ENCODE results near the gene HECTD4. TPM values are rescaled to one million over a fixed set of nuclear protein-coding genes. Genes with fewer than 3 reads are reported as not detected.

HECTD4 gene
- total and polyA plus RNA-seq, 2 donors (not counting 1 experiment from before 2014, with no cell fraction given), result 46.4 to 92.2 TPM

GRCh38 chr12:112304436-112304835 lies 77.8 kb downstream of the HECTD4 start:
- Histone ChIP-seq H2AFZ (ENCODE audit: insufficient read depth, low read depth, low read length, poor library complexity, severe bottlenecking) (no peak overlapping the region), H3K27me3 (replicated peaks in 1 of 4; ENCODE audit: control extremely low read depth in 1 of 4, control insufficient read depth in 3 of 4, insufficient read depth in 4 of 4, low read length in 3 of 4) (no peaks in the 10 kb centered on the region), H3K79me2 (ENCODE audit: control insufficient read depth, insufficient read depth, low read length) (peaks cover 2% of the 10 kb centered on the region), H4K20me1 (ENCODE audit: control insufficient read depth, insufficient read depth, low read length, poor library complexity, severe bottlenecking) (no peaks in the 10 kb centered on the region), H3K27ac (ENCODE audit: low read length in 2 of 2) (no peak overlapping the region), H3K4me3 (ENCODE audit: control extremely low read depth in 1 of 5, extremely low read depth in 1 of 5, insufficient read depth in 1 of 5, low read depth in 2 of 5, low read length in 4 of 5) (no peak overlapping the region), H3K4me2 (replicated peaks; ENCODE audit: low read depth, low read length, poor library complexity, severe bottlenecking) (no peak overlapping the region), H3K9ac (ENCODE audit: low read length) (no peak overlapping the region), H3K9me3 (ENCODE audit: control extremely low read depth in 1 of 3, control insufficient read depth in 2 of 3, insufficient read depth in 1 of 3, low read length in 2 of 3) (no peaks in the 10 kb centered on the region), H3K4me1 (ENCODE audit: control insufficient read depth in 2 of 2, insufficient read depth in 2 of 2, low read length in 2 of 2) (no peaks in the 10 kb centered on the region), H3K36me3 (replicated peaks in 1 of 2; ENCODE audit: control extremely low read depth in 1 of 2, control insufficient read depth in 1 of 2, extremely low read depth in 1 of 2, insufficient read depth in 2 of 2, low read length in 1 of 2) (peaks cover 12 to 43% of the 10 kb centered on the region in 2 experiments)
- Mint-ChIP-seq H3K27me3 (no peaks in the 10 kb centered on the region), H3K4me3 (no peak overlapping the region), H3K27ac (no peak overlapping the region), H3K9me3 (ENCODE audit: insufficient read depth) (no peaks in the 10 kb centered on the region), H3K4me1 (peaks cover 13% of the 10 kb centered on the region)
- WGBS (ENCODE audit: insufficient coverage), result 100% methylated on average over 3 of the region's 4 CpGs
- POLR2A ChIA-PET, result no interaction called here
- DNase-seq (no peak), ATAC-seq (ENCODE audit: low read depth) (no peak)
- CTCF ChIA-PET, result interaction anchor here (0.9 kb wide), 1 partner anchor 83 kb away, joined by 4 read pairs; no protein-coding TSS in a partner anchor
- no peak for TF ChIP-seq CTCF (IDR thresholded peaks at IDR 0.05)
- no peak for TF ChIP-seq EZH2 (IDR thresholded peaks at IDR 0.05; ENCODE audit: borderline replicate concordance, insufficient read depth, low read depth, low read length, poor library complexity, severe bottlenecking)
- intact Hi-C loops (cut with micrococcal nuclease), result no loop called here

- TF ChIP-seq EZH2 (IDR thresholded peaks at IDR 0.05; ENCODE audit: borderline replicate concordance, insufficient read depth, low read depth, low read length, poor library complexity, severe bottlenecking), result no peak
- no peak for TF ChIP-seq CTCF (IDR thresholded peaks at IDR 0.05)
- Histone ChIP-seq H3K4me3 (ENCODE audit: control extremely low read depth in 1 of 5, extremely low read depth in 1 of 5, insufficient read depth in 1 of 5, low read depth in 2 of 5, low read length in 4 of 5) (no peak overlapping the region), H3K4me1 (ENCODE audit: control insufficient read depth in 2 of 2, insufficient read depth in 2 of 2, low read length in 2 of 2) (no peaks in the 10 kb centered on the region), H3K27me3 (replicated peaks in 1 of 4; ENCODE audit: control extremely low read depth in 1 of 4, control insufficient read depth in 3 of 4, insufficient read depth in 4 of 4, low read length in 3 of 4) (no peaks in the 10 kb centered on the region), H2AFZ (ENCODE audit: insufficient read depth, low read depth, low read length, poor library complexity, severe bottlenecking) (no peak overlapping the region), H3K4me2 (replicated peaks; ENCODE audit: low read depth, low read length, poor library complexity, severe bottlenecking) (no peak overlapping the region), H3K79me2 (ENCODE audit: control insufficient read depth, insufficient read depth, low read length) (peaks cover 2% of the 10 kb centered on the region), H3K9ac (ENCODE audit: low read length) (no peak overlapping the region), H3K9me3 (ENCODE audit: control extremely low read depth in 1 of 3, control insufficient read depth in 2 of 3, insufficient read depth in 1 of 3, low read length in 2 of 3) (no peaks in the 10 kb centered on the region), H3K36me3 (replicated peaks in 1 of 2; ENCODE audit: control extremely low read depth in 1 of 2, control insufficient read depth in 1 of 2, extremely low read depth in 1 of 2, insufficient read depth in 2 of 2, low read length in 1 of 2) (peaks cover 5 to 36% of the 10 kb centered on the region in 2 experiments), H3K27ac (ENCODE audit: low read length in 2 of 2) (no peak overlapping the region), H4K20me1 (ENCODE audit: control insufficient read depth, insufficient read depth, low read length, poor library complexity, severe bottlenecking) (no peaks in the 10 kb centered on the region)
- CTCF ChIA-PET, result no interaction called here
- no peak for ATAC-seq (ENCODE audit: low read depth)
- POLR2A ChIA-PET, result no interaction called here
- no peak overlapping the region for H3K27ac Mint-ChIP-seq
- H3K4me3 Mint-ChIP-seq, result no peak overlapping the region
- peaks cover 12% of the 10 kb centered on the region for H3K4me1 Mint-ChIP-seq
- DNase-seq, result no peak
- no CpG with 5 or more reads among the region's 2 CpGs for WGBS (ENCODE audit: insufficient coverage)
- no peaks in the 10 kb centered on the region for H3K9me3 Mint-ChIP-seq (ENCODE audit: insufficient read depth)
- H3K27me3 Mint-ChIP-seq, result no peaks in the 10 kb centered on the region
- intact Hi-C loops (cut with micrococcal nuclease), result no loop called here
Observed at GRCh38 chr12:112303799-112304198, 78.4 kb downstream of the HECTD4 start.

All from B cell (primary cell).